Stimulated activated CD8-positive, alpha-beta memory T cell treated with anti-CD3 and anti-CD28 coated beads, Interleukin-4, amount 100 ng/mL, for 24 hours (primary cell): ENCODE results near the gene FNDC3B.
"Not testable (repeated sequence)": the region's sequence is repeated elsewhere in the genome, so short reads cannot be mapped to it uniquely, and the experiment has no call there.

Experiments
- DNase-seq: peaks from one replicate; pipeline ENCODE4 v3.0.0-alpha.2; 2020; ENCODE audit warnings: low read depth

FNDC3B gene

DNA sequence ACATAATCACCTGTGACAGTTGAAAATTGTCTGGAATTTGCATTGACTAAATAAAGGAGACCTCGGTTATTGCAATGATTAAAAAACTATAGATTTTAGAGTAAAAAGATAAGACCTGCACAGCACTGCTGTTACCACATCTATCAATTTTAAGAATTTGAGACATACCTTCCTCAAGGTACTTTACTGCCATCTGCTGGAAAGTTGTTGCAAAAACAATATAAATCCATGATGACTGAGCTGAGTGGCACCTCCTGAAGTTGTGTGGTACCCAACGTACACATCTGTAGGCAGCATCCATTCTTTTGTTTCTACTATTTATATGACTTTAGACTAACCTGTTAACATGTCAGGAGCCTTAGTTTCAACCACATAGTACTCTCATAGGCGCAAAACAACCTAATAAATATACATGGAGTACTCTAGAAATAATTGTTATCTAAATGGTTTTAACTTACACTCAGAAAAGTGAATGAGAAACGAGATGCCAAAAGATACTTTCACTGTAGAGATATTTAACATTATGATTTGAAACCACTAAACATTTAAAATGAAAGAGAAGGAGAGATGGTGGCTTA, 302.2 kb downstream of the FNDC3B start:
- no peak for DNase-seq

GRCh38 chr3:172342097-172342659, 302.8 kb downstream of the FNDC3B start:
- no peak for DNase-seq

DNA sequence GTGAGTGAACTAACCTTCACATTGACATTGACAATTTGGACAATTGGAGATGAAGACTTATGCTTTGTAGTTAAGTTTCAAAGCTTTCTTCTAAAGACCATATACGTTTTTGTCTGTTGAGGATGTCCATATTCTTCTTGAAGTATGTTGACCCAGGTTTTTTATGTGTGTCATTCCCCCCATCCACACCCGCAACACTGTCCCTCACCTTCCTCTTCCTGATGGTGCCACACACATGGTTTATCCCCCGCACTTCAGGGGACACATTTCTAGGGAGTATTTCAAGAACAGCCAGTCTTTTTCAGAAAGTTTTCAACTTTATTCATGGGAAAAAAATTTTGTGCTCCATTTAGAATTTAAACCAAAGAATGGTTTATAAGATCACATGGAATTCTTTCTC, 303.7 kb downstream of the FNDC3B start:
- DNase-seq, result no peak

DNA sequence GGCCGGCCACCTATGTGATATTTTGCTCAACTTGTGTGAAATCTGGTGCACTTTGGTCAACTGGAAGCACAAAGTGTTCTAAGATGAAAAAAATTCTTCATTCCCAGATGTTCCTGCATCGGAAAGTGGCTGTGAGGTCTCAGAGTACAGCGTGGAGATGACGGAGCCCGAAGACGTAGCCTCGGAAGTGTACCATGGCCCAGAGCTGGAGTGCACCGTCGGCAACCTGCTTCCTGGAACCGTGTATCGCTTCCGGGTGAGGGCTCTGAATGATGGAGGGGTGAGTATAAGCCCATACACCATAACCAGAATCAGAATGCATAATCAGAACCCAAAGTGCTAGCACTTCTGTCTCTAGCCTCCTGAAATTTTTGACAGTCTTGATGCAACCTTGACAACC, 304.6 kb downstream of the FNDC3B start:
- no peak for DNase-seq

DNA sequence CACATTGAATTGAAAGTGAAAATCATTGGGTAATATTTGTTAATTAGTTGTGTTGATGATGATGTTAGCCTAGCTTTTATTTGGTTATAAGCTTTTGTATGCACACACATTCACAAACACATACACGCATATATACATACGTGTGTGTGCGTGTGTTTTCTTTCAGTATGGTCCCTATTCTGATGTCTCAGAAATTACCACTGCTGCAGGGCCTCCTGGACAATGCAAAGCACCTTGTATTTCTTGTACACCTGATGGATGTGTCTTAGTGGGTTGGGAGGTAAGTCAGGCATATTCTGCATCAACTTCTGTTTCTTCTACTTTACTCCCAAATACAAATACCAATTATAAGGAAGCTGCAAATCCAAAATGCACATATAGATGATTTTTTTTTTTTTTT, 306.8 kb downstream of the FNDC3B start:
- no peak for DNase-seq

- no peak for DNase-seq
Observed at GRCh38 chr3:172347895-172348679, 308.7 kb downstream of the FNDC3B start.

- no peak for DNase-seq
Observed at GRCh38 chr3:172351895-172352466, 312.6 kb downstream of the FNDC3B start.

DNA sequence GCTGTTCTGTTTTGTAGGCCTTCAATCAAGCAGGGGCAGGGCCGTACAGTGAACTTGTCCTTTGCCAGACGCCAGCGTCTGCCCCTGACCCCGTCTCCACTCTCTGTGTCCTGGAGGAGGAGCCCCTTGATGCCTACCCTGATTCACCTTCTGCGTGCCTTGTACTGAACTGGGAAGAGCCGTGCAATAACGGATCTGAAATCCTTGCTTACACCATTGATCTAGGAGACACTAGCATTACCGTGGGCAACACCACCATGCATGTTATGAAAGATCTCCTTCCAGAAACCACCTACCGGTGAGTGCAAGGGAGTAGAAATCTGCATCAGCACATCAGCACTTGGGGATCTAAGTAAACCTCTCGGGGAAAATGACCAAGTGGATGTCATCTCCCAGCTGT, 313.4 kb downstream of the FNDC3B start:
- no peak for DNase-seq

DNA sequence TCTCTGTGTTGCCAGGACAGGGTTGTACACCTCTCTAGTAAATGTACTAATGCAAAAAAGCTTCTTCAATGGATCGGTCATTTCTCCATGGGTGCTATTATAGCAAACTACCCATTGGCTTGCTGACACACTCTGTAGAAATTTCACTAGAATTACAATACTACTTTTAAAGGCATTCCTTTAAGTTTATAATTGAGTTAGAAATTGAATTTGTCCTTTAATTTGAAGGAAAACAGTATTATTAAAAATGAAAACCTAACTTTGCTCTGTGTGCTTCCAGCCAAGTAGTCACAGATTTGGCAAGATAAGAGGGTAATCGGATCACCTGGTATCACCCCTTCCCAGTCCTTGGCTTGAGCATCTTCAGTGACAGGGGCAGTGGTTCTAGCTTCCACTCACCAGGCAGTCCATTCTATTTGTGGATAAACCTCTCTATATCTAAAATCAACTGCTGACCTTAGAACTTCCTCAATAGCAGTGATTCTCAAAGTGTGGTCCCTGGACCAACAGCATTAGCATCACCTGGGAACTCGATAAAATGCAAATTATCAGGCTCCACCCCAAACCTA, 315.6 kb downstream of the FNDC3B start:
- DNase-seq, result no peak

- no peak for DNase-seq
Observed at GRCh38 chr3:172355836-172356235, 316.5 kb downstream of the FNDC3B start.

DNA sequence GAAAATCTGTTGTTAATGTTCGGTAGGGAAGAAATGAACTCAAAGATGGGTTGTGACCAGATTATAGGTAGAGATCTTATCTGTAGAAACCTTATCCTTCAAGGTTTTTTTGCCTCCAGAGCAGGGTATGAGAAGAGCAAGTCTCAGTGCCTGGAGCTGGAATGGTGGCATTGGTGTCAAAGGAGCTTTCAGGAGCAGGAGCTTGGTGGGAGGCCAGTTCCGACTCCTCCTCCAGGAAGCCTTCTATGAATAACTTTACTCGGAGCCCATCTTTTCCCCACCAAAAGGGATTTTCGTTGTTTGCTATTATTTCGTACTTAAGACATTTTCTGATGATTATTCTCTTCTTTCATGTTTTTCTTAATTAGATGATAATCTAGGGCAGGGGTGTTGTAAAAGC, 317.0 kb downstream of the FNDC3B start:
- no peak for DNase-seq

- no peak for DNase-seq
Observed at GRCh38 chr3:172357850-172358754, 318.7 kb downstream of the FNDC3B start.

DNA sequence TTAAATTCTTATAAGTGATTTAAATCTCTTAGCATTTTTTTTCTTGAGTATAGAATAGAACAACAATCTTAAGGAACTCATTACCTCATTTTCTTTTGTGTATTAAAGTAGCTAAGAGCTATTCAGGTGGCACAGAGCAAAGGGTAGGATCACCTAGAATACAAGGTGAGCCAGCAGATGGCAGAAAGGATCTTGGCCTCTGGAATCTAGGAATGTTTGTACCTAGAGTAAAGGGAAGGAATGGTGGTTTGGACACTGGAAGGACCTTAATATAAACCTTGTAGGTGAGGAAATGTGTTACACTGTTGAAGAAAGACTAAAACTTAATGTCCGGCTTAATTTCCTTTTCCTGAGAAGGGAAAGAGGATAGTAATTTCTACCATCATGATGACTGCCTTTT, 319.9 kb downstream of the FNDC3B start:
- no peak for DNase-seq

DNA sequence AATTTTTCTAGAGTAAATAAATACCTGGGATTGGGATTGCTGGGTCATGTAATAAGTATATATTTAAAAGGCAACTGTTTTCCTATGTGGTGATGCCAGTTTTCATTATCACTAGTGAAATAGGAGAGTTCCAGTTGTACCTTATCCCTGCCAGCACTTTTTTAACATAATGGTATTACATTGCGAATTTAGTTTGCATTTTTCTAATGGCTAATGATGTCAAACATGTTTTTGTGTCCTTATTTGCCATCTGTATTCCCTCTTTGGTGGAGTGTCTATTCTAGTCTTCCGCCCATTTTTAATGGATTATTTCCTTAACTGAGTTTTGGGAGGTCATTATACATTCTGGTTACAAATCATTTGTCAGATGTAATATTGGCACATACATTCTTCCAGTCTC, 320.6 kb downstream of the FNDC3B start:
- no peak for DNase-seq

- DNase-seq, result no peak
Observed at GRCh38 chr3:172362583-172362982, 323.2 kb downstream of the FNDC3B start.

- DNase-seq, result no peak
Observed at GRCh38 chr3:172364374-172365027, 325.1 kb downstream of the FNDC3B start.

DNA sequence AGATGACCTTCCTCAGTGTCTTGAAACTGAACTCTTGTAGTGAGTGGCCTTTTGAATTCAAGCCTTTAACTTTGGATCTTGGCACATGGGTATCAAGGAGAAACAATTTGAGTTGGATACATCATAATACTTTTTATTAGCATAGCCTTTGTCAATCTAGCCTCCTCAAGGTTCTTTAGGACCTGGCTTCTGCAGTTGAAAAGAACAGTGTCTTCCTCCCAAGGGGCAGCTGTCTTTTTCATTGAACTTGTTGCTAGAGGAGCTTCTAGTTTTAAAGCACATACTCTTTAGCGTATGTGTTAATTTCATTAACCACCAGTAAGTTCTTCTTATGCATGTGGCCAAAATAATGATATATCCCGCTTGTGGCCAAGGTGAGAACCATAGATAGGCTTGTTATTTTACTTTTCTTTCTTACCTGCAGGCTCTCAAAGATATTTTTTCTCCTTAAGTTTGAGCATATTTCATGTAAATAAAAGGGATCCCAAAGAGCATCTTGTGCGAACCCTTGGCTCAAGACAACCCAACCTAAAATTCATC, 325.7 kb downstream of the FNDC3B start:
- DNase-seq, result no peak

GRCh38 chr3:172367205-172368105, 328.1 kb downstream of the FNDC3B start:
- DNase-seq, result no peak

DNA sequence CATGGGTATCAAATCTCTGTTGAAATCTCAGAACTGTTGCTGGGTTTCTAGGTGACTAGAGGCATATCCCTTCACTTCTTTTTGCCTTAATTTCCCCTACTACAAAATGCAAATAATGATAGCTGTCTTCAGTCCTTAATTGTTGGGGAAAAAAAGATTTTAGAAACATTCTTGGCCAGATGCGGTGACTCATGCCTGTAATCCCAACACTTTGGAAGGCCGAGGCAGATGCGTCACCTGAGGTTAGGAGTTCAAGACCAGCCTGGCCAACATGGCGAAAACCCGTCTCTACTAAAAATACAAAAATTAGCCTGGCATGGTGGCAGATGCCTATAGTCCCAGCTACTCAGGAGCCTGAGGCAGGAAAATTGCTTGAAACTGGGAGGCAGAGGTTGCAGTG, 329.2 kb downstream of the FNDC3B start:
- DNase-seq, result not testable (repeated sequence)
